ENCODE data around the gene SMIM24.
"Not testable (repeated sequence)": the region's sequence is repeated elsewhere in the genome, so short reads cannot be mapped to it uniquely, and the experiment has no call there.

SMIM24 gene

DNA sequence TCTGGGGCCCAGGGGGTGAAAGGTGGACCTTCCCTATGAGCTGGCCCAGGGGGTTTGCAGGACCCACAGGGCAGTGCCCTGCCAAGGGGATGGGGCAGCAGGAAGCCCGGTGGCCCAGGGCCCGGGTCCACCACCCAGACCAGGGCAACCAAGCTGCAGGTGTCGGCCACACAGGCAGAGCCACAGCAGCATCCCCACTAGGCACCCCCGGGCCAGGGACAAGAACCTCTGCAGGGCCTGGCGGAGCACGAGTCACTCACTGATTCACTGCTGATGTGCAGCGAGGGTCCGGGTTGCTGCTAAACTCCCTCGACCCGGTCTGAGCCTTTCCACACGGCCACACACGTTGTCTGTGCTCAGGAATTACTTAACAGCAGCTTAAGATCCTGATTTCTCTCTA is 34.6 kb upstream of the SMIM24 start:
- no peak for DNase-seq (ENCODE audit: low spot score)

GRCh38 chr19:3513229-3514140 is 33.2 kb upstream of the SMIM24 start:
- DNase-seq (ENCODE audit: low spot score) = no peak

DNA sequence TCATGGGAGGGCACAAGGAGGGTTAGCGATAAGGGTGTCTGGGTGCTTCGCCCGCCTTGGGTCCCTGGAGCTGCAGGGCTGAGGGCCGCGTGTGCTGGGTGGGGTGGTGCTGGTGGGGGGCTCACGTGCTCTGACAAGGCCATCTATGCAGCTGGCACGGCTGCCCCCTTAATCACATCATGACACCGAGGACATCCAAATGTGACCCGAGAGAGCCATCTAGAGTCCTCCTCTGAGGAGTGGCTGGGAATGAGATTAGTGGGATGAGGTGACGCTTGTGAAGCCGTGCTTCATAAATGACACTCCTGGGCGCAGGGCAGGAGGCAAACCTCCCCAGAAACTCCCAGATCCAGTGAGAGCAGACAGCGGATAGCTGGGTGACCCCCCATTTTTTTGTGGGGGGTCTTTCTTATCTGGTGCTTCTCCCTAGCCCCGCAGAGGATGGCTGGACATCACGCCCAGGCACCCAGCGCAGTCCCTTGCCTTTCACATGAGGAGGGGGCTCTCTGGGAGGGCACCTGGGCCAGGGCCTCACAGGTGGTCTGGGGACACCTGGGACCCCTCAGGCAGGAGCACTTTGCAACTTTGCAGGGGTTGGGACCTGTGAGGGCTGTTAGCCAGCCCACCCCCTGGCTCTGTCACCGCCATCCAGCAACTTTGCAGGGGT is 32.4 kb upstream of the SMIM24 start:
- DNase-seq (ENCODE audit: low spot score) = no peak

DNA sequence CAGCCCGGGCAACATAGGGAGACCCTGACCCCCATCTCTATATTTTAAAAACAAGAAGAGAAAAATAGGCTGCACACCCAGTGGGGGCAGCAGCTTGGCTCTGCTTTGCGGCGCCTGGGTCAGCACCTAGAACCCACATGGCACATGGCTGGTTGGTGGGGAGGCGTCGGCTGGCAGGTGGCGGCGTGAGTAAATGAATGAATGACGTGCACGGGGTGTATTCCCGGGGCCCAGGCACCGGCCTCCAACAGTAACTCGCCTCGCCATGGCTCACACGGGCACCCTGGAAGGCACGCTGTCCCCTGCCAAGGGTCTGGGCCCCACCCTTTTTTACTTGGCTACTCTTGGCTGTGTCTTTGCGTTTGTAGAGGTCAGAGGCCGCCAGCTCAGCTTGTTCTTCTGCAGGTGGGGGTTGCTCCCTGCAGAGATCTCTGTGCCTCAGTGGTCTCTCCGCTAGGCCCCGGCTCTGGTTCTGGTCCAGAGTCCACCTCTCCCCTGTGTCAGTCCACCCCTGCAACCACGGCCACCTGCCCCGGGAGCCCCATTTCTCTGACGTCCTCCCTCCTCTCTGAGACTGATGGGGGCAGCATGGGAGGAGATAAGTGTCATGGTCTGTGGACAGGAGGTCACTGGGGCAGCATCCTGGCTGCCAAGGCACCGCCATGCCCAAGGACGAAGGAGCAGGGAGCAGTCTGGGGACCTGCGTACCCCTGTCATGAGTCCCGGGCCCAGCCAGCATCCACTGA is 31.4 kb upstream of the SMIM24 start:
- no peak for DNase-seq (ENCODE audit: low spot score)

GRCh38 chr19:3510727-3511126 is 30.4 kb upstream of the SMIM24 start:
- DNase-seq (ENCODE audit: low spot score) = no peak

DNA sequence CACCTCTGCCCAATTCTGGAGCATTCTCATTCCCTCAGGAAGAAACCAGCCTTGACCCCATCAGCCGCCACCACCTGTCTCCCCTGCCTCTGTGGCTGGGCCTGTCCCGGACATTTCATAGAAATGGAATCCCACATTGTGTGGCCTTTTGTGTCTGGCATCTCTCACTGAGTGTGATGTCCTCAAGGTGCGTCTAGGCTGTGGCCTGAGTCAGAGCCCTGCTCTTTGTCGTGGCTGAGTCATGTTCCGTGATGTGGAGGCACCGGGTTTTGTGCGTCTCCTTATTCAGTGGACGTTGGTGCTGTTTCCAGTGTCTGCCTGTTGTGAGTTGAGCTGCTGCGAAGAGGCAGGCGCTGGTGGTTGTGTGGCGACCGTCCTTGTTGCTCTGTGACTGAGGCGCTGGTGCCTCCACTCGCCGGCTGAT is 29.3 kb upstream of the SMIM24 start:
- peak; percentile 74 for DNase-seq (ENCODE audit: low spot score)

- no peak for DNase-seq (ENCODE audit: low spot score)
These were observed 28.6 kb upstream of the SMIM24 start for GRCh38 chr19:3508771-3509535.

- DNase-seq (ENCODE audit: low spot score) = not testable (repeated sequence)
These were observed 27.9 kb upstream of the SMIM24 start for GRCh38 chr19:3508121-3508661.

- DNase-seq (ENCODE audit: low spot score) = no peak
These were observed 27.2 kb upstream of the SMIM24 start for GRCh38 chr19:3507371-3508120.

- DNase-seq (ENCODE audit: low spot score) = no peak
These were observed 26.3 kb upstream of the SMIM24 start for GRCh38 chr19:3506384-3507340.

DNA sequence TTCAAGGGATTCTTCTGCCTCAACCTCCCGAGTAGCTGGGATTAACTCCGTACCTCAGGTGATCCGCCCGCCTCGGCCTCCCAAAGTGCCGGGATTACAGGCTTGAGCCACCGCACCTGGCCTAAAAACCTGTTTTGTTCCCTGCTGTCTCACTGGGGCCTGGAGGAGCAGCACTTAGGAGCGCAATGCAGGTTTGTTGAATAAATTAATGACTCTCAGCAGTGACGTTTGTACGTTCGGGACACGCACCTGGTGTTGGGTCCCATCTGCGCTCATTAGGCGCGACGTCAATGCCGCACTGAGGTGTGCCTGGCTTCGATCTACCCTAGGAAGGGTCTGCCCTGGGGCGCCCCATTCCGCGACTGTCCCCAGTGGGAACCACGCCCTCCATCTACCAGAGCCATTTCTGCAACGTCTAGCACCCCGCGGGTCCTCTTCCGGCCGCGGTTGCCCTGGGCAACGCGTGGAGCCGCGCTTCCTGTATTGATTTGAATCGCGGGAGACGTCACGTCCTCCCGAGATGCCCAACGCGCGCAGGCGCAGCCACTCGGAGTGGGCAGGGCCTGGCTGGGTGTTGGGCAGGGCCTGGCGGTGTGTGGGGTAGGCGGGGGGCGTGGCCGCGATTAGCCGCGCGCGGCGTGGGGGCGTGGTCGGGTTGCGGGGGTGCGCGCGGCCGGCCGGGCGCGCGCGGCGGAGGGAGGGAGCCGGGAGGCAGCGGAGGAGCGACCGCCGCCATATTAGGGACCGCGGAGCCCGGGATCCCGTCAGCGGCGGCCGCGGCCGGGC is 25.5 kb upstream of the SMIM24 start, which contains the start of gene FZR1:
Gene FZR1, plus strand, starts transcription at position 714 of the 786 bp plus-strand sequence. CDS start 16,679 bp downstream, outside the sequence.
- DNase-seq (ENCODE audit: low spot score) = peak; percentile 97

GRCh38 chr19:3504735-3505134 is 24.4 kb upstream of the SMIM24 start:
- DNase-seq (ENCODE audit: low spot score) = no peak

DNA sequence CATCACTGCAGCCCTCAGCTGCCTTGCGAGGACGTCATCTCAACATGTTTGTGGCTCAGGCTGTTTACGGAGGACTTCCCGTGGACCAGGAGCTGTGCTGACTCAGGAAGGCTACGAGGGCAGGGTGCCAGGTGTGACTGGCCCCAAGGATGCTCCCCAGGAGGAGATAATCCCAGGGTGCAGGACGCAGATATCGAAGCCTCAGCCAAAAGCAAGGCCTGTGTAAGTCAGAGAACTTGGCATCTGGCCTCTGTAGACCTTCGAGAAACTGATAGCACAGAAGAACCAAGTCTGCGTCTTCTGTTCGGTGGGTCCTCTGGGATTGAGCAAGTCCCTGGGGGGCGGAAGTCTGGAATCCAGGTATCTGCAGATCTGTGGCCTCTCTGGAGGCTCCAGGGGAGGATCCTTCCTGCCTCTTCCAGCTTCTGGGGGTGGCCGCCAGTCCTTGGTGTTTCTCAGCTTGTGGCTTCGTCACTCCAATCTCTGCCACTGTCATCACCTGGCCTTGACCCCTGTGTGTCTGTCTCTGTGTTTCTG is 22.8 kb upstream of the SMIM24 start:
- no peak for DNase-seq (ENCODE audit: low spot score)

DNA sequence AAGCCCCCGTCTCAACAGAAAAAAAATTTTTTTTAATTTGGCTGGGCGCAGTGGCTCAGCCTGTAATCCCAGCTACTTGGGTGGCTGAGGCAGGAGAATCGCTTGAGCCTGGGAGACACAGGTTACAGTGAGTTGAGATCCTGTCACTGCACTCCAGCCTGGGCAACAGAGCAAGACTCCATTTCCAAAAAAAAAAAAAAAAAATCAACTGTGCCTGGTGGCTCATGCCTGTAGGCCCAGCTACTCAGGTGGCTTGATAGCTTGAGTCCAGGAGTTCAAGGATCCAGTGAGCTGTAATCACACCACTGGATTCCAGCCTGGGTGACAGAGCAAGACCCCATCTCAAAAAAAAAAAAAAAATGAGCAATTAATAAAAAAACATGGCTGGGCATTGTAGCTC is 21.5 kb upstream of the SMIM24 start:
- DNase-seq (ENCODE audit: low spot score) = no peak

DNA sequence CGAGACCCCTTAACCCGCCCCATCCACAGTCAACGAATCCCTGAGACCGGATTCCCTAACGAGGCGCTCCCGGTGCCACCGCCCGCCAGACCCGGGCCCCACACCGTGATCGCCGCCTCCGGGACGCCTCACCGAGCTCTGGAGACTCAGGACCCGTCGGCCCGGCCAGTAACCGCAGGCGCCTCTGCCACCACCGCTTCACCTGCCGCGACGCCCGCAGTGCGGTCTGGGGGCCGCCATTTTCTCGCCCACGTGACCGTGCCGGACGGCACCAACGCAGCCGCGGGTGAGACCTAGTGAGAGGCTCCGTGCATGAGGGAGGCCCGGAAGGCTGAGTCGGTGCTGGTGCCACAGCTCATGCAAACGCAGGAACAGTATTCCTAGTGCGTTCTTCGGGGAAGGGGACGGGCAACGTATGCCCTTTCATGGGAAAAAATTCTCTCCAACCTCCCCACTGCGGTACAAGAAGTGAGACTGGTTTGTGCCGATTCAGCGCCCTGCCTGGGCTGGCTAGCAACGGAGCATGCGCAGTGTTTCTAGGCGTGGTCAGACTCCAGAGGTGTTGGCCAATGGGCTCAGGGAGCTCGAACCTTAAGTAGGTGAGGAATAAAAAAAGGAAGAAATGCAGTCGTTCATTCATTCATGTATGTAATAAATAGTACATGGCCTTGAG is 20.2 kb upstream of the SMIM24 start, which contains the start of gene DOHH:
Gene DOHH, minus strand, starts transcription at position 246 of the 673 bp plus-strand sequence. CDS start 3,860 bp downstream, outside the sequence.
- peak; percentile 92 for DNase-seq (ENCODE audit: low spot score)

- no peak for DNase-seq (ENCODE audit: low spot score)
These were observed 19.6 kb upstream of the SMIM24 start for GRCh38 chr19:3499738-3500428.

Data from kidney capillary endothelial cell (primary cell).